Left ventricle myocardium superior (tissue), 1 donor: ENCODE data around the gene MAPT. TPM values are rescaled to one million over a fixed set of nuclear protein-coding genes. Genes with fewer than 3 reads are reported as not detected.
"Not testable (repeated sequence)": the region's sequence is repeated elsewhere in the genome, so short reads cannot be mapped to it uniquely, and the experiment has no call there.

Experiments used
- ATAC-seq: fragments of 200-7000 bp; cut with Tn5 transposase; one replicate; pipeline ENCODE4 v1.9.1; 2020; ENCODE audit warnings: mild to moderate bottlenecking, moderate library complexity
- DNase-seq: peaks from one replicate; pipeline ENCODE4 v3.0.0-alpha.2; 2020
- intact Hi-C: fragments of 100-400 bp; cut with micrococcal nuclease; formaldehyde crosslinking; loops from one replicate; pipeline ENCODE4 v1.11.0; 2022
- total RNA-seq: library from RNA; stranded (reverse); fragmentation: NEBNext Ultra II Directional; extraction: Animal tissue kit (Norgen Biotek cat#: 25700); gene quantifications from one replicate; pipeline ENCODE4 v1.2.1, GENCODE V29; 2021
- donor health status: DM: no; HTN: yes; CAD: no; lungs with severe emphysema.

MAPT gene
- total RNA-seq, 1 donor from 2014 or later, result 42.2 TPM

- DNase-seq (no peak), ATAC-seq (no peak)
- intact Hi-C loops, result no loop called here
These were observed 36.2 kb upstream of the MAPT start for GRCh38 chr17:45857977-45858708.

- intact Hi-C loops, result no loop called here
- ATAC-seq (no peak), DNase-seq (no peak)
These were observed 33.2 kb upstream of the MAPT start for GRCh38 chr17:45861165-45861564.

GRCh38 chr17:45862127-45862526, 32.2 kb upstream of the MAPT start:
- ATAC-seq, intact Hi-C loops, DNase-seq: not testable (repeated sequence)

- intact Hi-C loops, result no loop called here
- no peak for ATAC-seq
- no peak for DNase-seq
These were observed 30.3 kb upstream of the MAPT start for GRCh38 chr17:45863857-45864654.

- DNase-seq (no peak), ATAC-seq (no peak)
- intact Hi-C loops, result no loop called here
These were observed 27.2 kb upstream of the MAPT start for GRCh38 chr17:45867171-45867570.

GRCh38 chr17:45867702-45868101, 26.7 kb upstream of the MAPT start:
- DNase-seq (no peak), ATAC-seq (no peak)
- intact Hi-C loops, result no loop called here

GRCh38 chr17:45868276-45868675, 26.1 kb upstream of the MAPT start:
- intact Hi-C loops, result no loop called here
- DNase-seq (no peak), ATAC-seq (no peak)

- ATAC-seq, result no peak
- intact Hi-C loops, result no loop called here
- DNase-seq, result no peak
These were observed 24.5 kb upstream of the MAPT start for GRCh38 chr17:45869676-45870341.

GRCh38 chr17:45870342-45870974, 23.9 kb upstream of the MAPT start:
- DNase-seq, result no peak
- intact Hi-C loops, result no loop called here
- no peak for ATAC-seq

- no peak for DNase-seq
- intact Hi-C loops, result no loop called here
- no peak for ATAC-seq
These were observed 22.6 kb upstream of the MAPT start for GRCh38 chr17:45871718-45872117.

GRCh38 chr17:45873728-45874127, 20.6 kb upstream of the MAPT start:
- intact Hi-C loops, result no loop called here
- DNase-seq (no peak), ATAC-seq (no peak)

GRCh38 chr17:45874151-45874550, 20.2 kb upstream of the MAPT start:
- DNase-seq, result no peak
- ATAC-seq, result no peak
- intact Hi-C loops, result no loop called here

- DNase-seq, result no peak
- intact Hi-C loops, result no loop called here
- ATAC-seq, result no peak
These were observed 17.8 kb upstream of the MAPT start for GRCh38 chr17:45876539-45876938.

GRCh38 chr17:45877467-45877866, 16.9 kb upstream of the MAPT start:
- DNase-seq, result no peak
- no peak for ATAC-seq
- intact Hi-C loops, result no loop called here

- intact Hi-C loops, result no loop called here
- ATAC-seq (no peak), DNase-seq (no peak)
These were observed 11.3 kb upstream of the MAPT start for GRCh38 chr17:45883063-45883462.

- intact Hi-C loops, result no loop called here
- ATAC-seq (no peak), DNase-seq (no peak)
These were observed 7.5 kb upstream of the MAPT start for GRCh38 chr17:45886852-45887251.

GRCh38 chr17:45888392-45888791, 6.0 kb upstream of the MAPT start:
- intact Hi-C loops, result no loop called here
- DNase-seq, result no peak
- ATAC-seq, result no peak

GRCh38 chr17:45889579-45889978, 4.8 kb upstream of the MAPT start:
- ATAC-seq (no peak), DNase-seq (no peak)
- intact Hi-C loops, result no loop called here

- DNase-seq, result no peak
- intact Hi-C loops, result loop anchor here (10.0 kb wide), 1 partner anchor 51 kb away; no protein-coding TSS in a partner anchor
- no peak for ATAC-seq
These were observed 681 bp upstream of the MAPT start for GRCh38 chr17:45893725-45894021.
